Adrenal gland (tissue), 12 donors: ENCODE measurements around the gene ROR2. TPM values are rescaled to one million over a fixed set of nuclear protein-coding genes. Genes with fewer than 3 reads are reported as not detected.

ENCODE experiments used
- DNase-seq, 7 donors: peaks; one replicate each; pipeline ENCODE4 v3.0.0-alpha.2; 2019 to 2020
- H3K27ac ChIP-seq, 5 donors: fragments of 200-600 bp; sonication (generic) in 4 of 5; 1 replicate in 3 of 5; 2 replicates in 2 of 5; pipeline versions ENCODE4 v1.5.1 to v1.8.0; 2016 to 2020; ENCODE audit warnings: mild to moderate bottlenecking in 1 of 5
- H3K27me3 ChIP-seq: fragments of 200-600 bp; 2 replicates; pipeline ENCODE4 v1.8.0; 2021
- H3K36me3 ChIP-seq, 2 donors: fragments of 200-600 bp; replicated peaks in 1 of 2; 1 replicate in 1 of 2; 2 replicates in 1 of 2; pipeline versions ENCODE4 v1.5.1 to v1.8.0; 2018 to 2022
- H3K4me1 ChIP-seq, 2 donors: fragments of 200-600 bp; replicated peaks in 1 of 2; 1 replicate in 1 of 2; 2 replicates in 1 of 2; pipeline versions ENCODE4 v1.5.1 to v1.8.0; 2018 to 2021
- H3K4me3 ChIP-seq, 4 donors: fragments of 200-600 bp; sonication (generic) in 3 of 4; one replicate each; pipeline ENCODE4 v1.5.1; 2016 to 2018
- H3K9me3 ChIP-seq, 3 donors: fragments of 200-600 bp; sonication (generic) in 1 of 3; replicated peaks in 1 of 3; 1 replicate in 2 of 3; 2 replicates in 1 of 3; pipeline versions ENCODE4 v1.5.1 to v1.8.0; 2016 to 2021
- POLR2A ChIP-seq, 2 donors: fragments of 450-650 bp; IDR thresholded peaks; one replicate each; pipeline ENCODE4 v1.6.1; 2017; ENCODE audit warnings: antibody characterized with exemption in 2 of 2, mild to moderate bottlenecking in 2 of 2, moderate library complexity in 1 of 2
- WGBS, 4 donors: extraction: QIAGEN DNeasy Blood & Tissue Kit in 2 of 4; methylation state at CpG; one replicate each; pipeline versions ENCODE4 v1.1.5 to v1.1.7; 2013 to 2017; 5-methylcytosine and 5-hydroxymethylcytosine counted together
- intact Hi-C, 2 donors: fragments of 100-400 bp; cut with DNase I; formaldehyde crosslinking; loops; one replicate each; pipeline versions ENCODE4 v1.14.1 to v1.15.0; 2022 to 2023
- polyA plus RNA-seq, 3 donors: library from polyadenylated mRNA; stranded (reverse); fragments of 200-250 nt in 2 of 3; fragments of 350-450 nt in 1 of 3; fragmentation: Illumina TruSeq in 1 of 3; extraction: RNeasy Lipid Tissue Mini Kit (QIAGEN cat#74804) in 1 of 3; gene quantifications; one replicate each; pipeline ENCODE4 v1.2.3, GENCODE V29; 2013 to 2014
- total RNA-seq, 9 donors: library from RNA; depleted of rRNA in 4 of 9; stranded (reverse); fragments of >200 nt in 4 of 9; fragments of 120-200 nt in 1 of 9; fragmentation: NEBNext Ultra II Directional in 1 of 9; extraction: Animal tissue kit (Norgen Biotek cat#: 25700) in 1 of 9; gene quantifications; one replicate each; pipeline versions ENCODE4 v1.1.0 to v1.2.4, GENCODE V29; 2013 to 2023
- TF ChIP-seq, protein P1 (sequence below), 6 experiments: fragments of 450-650 bp in 4 of 6; fragments of 200-600 bp in 2 of 6; sonication (generic) in 1 of 6; IDR thresholded peaks; 1 replicate in 5 of 6; 2 replicates in 1 of 6; pipeline versions ENCODE4 v1.5.1 to v1.8.0; 2016 to 2021; ENCODE audit warnings: antibody characterized with exemption in 6 of 6, mild to moderate bottlenecking in 2 of 6, moderate library complexity in 1 of 6
- donor health status: healthy with polysubstance abuse.
- donor health status: Bipolar disorder and iron deficiency.
- donor health status: DM: yes; HTN: yes; CAD: no.
- donor health status: DM: no; HTN: no; CAD: no.
- donor health status: DM: no; HTN: no; CAD: no.
- donor health status: DM: yes; HTN: yes; CAD: no.

The ROR2 gene
- total and polyA plus RNA-seq, 12 donors, result 3.9 to 23.9 (median 11.4) TPM

DNA sequence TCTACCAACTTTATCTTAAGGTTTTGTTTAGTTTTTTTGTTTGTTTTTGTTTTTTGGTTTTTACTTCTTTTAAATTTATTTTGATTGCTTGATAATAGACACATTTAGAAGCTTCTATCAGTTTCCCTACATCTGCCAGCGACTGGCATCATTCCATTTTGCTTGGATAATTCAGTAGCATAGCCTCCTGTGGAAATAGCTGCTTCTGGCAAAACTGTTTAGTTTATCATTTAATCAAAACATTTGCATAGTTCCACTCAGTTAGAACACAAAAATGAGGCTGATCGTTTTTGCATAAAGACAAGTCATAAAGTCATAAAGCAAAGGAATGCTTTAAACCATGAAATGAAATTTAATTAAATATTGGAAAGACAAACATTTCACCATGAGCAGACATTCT lies 392.7 kb downstream of the ROR2 start:
- TF ChIP-seq, protein P1, sequence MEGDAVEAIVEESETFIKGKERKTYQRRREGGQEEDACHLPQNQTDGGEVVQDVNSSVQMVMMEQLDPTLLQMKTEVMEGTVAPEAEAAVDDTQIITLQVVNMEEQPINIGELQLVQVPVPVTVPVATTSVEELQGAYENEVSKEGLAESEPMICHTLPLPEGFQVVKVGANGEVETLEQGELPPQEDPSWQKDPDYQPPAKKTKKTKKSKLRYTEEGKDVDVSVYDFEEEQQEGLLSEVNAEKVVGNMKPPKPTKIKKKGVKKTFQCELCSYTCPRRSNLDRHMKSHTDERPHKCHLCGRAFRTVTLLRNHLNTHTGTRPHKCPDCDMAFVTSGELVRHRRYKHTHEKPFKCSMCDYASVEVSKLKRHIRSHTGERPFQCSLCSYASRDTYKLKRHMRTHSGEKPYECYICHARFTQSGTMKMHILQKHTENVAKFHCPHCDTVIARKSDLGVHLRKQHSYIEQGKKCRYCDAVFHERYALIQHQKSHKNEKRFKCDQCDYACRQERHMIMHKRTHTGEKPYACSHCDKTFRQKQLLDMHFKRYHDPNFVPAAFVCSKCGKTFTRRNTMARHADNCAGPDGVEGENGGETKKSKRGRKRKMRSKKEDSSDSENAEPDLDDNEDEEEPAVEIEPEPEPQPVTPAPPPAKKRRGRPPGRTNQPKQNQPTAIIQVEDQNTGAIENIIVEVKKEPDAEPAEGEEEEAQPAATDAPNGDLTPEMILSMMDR (IDR thresholded peaks at IDR 0.05), result no peak
- no peak for TF ChIP-seq POLR2A (IDR thresholded peaks at IDR 0.05)
- H3K4me1 ChIP-seq, result no peaks in the 10 kb centered on the region
- H3K27ac ChIP-seq, result no peak overlapping the region
- H3K4me3 ChIP-seq, result no peak overlapping the region
- 63 to 75% (median 71%) methylated on average over 2 of the region's 2 CpGs for WGBS, 4 donors
- peaks cover 3% of the 10 kb centered on the region for H3K27me3 ChIP-seq
- no peak for DNase-seq
- no peaks in the 10 kb centered on the region for H3K36me3 ChIP-seq
- no peaks in the 10 kb centered on the region for H3K9me3 ChIP-seq
- intact Hi-C loops, result no loop called here

DNA sequence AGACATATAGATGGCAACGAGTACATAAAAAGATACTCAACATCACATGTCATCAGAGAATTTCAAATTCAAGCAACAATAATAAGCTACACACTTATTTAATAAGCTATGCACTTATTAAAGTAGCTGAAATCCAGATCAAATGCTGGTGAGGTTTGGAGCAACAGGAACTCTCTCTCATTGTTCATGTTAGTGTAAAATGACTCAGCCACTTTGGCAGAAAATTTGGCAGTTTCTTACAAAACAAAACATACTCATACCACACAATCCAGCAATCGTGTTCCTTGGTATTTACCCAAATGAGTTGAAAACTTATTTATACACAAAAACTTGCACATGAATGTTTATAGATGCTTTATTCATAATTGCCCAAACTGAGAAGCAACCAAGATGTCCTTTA lies 394.9 kb downstream of the ROR2 start:
- no peak for DNase-seq
- Histone ChIP-seq H3K9me3 (no peaks in the 10 kb centered on the region), H3K27me3 (no peaks in the 10 kb centered on the region), H3K4me1 (no peaks in the 10 kb centered on the region), H3K27ac (no peak overlapping the region), H3K36me3 (no peaks in the 10 kb centered on the region), H3K4me3 (no peak overlapping the region)
- TF ChIP-seq, protein P1 (IDR thresholded peaks at IDR 0.05), result no peak
- no peak for TF ChIP-seq POLR2A (IDR thresholded peaks at IDR 0.05)
- intact Hi-C loops, result no loop called here
- 60 to 76% (median 71%) methylated on average over 2 of the region's 2 CpGs for WGBS, 4 donors

DNA sequence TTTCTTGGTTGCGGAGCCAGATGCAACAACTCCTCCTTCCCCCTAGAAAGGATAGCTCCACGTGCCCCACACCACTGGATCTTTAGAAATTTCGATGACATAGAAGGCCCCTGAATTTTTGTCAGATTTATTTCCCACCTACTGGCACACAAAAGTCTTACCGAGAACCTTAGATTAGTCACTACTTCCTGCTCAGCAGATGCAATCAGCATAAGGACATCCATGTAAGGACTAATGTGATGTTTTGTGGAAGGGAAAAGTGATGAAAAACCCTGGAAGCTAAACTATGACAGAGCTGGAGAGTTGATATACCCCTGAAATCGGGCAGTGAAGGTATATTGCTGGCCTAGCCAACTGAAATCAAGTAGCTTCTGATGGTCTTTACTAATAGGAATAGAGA lies 400.9 kb downstream of the ROR2 start:
- H3K27me3 ChIP-seq, result no peaks in the 10 kb centered on the region
- H3K4me1 ChIP-seq, result no peaks in the 10 kb centered on the region
- 73 to 82% (median 78%) methylated on average over 5 of the region's 5 CpGs for WGBS, 4 donors
- intact Hi-C loops, result no loop called here
- TF ChIP-seq, protein P1 (IDR thresholded peaks at IDR 0.05), result no peak
- no peak for TF ChIP-seq POLR2A (IDR thresholded peaks at IDR 0.05)
- DNase-seq, result no peak
- no peak overlapping the region for H3K27ac ChIP-seq
- no peaks in the 10 kb centered on the region for H3K36me3 ChIP-seq
- H3K9me3 ChIP-seq, result no peaks in the 10 kb centered on the region
- H3K4me3 ChIP-seq, result no peak overlapping the region

- 80 to 89% (median 87%) methylated on average over 2 of the region's 2 CpGs for WGBS, 4 donors
- no peak overlapping the region for H3K27ac ChIP-seq
Observed at GRCh38 chr9:91547081-91547480, 402.9 kb downstream of the ROR2 start.

More at GRCh38 chr9:91547081-91547480, 402.9 kb downstream of the ROR2 start:
- Histone ChIP-seq H3K36me3 (no peaks in the 10 kb centered on the region), H3K4me1 (no peaks in the 10 kb centered on the region), H3K4me3 (no peak overlapping the region), H3K9me3 (no peaks in the 10 kb centered on the region), H3K27me3 (no peaks in the 10 kb centered on the region)
- DNase-seq, result no peak
- TF ChIP-seq, protein P1 (IDR thresholded peaks at IDR 0.05), result no peak
- no peak for TF ChIP-seq POLR2A (IDR thresholded peaks at IDR 0.05)
- intact Hi-C loops, result no loop called here
